ENCODE measurements around the gene FAM168B.

Gene FAM168B

GRCh38 chr2:131052741-131053263 is 40.5 kb downstream of the FAM168B start:
- Histone ChIP-seq H3K4me1 (ENCODE audit: insufficient read depth, low read length, severe bottlenecking) (peaks cover 24% of the 10 kb centered on the region), H3K9me2 (ENCODE audit: low read depth, low read length) (no peaks in the 10 kb centered on the region), H3K4me3 (ENCODE audit: low read depth, low read length, poor library complexity, severe bottlenecking) (no peak overlapping the region), H3K9me3 (ENCODE audit: low read length) (no peaks in the 10 kb centered on the region), H3K36me3 (ENCODE audit: insufficient read depth, low read length) (peaks cover 92% of the 10 kb centered on the region), H2AFZ (ENCODE audit: low read length) (no peak overlapping the region), H3K27me3 (ENCODE audit: insufficient read depth, low read length) (no peaks in the 10 kb centered on the region), H3K79me2 (ENCODE audit: insufficient read depth, low read length) (no peaks in the 10 kb centered on the region), H3K4me2 (ENCODE audit: low read length) (no peak overlapping the region), H3F3A (ENCODE audit: insufficient read depth, low read length) (no peaks in the 10 kb centered on the region), H3K9ac (ENCODE audit: low read length) (no peak overlapping the region), H3K27ac (ENCODE audit: low read depth, low read length, poor library complexity, severe bottlenecking) (no peak overlapping the region), H4K20me1 (ENCODE audit: insufficient read depth, low read length) (0 out of 2 replicates have a peak, but pooled peaks cover 2% of the 10 kb centered on the region)
- TF ChIP-seq CTCF (IDR thresholded peaks at IDR 0.05; ENCODE audit: low read length) (no peak), EZH2 (IDR thresholded peaks at IDR 0.05; ENCODE audit: borderline replicate concordance, low read length) (no peak)

GRCh38 chr2:131050896-131051295 is 42.4 kb downstream of the FAM168B start:
- Histone ChIP-seq H3K9me2 (ENCODE audit: low read depth, low read length) (no peaks in the 10 kb centered on the region), H4K20me1 (ENCODE audit: insufficient read depth, low read length) (0 out of 2 replicates have a peak, but pooled peaks cover under 1% of the 10 kb centered on the region), H3K36me3 (ENCODE audit: insufficient read depth, low read length) (peaks cover 86% of the 10 kb centered on the region), H3K27ac (ENCODE audit: low read depth, low read length, poor library complexity, severe bottlenecking) (no peak overlapping the region), H3K4me3 (ENCODE audit: low read depth, low read length, poor library complexity, severe bottlenecking) (no peak overlapping the region), H3K9ac (ENCODE audit: low read length) (no peak overlapping the region), H3K27me3 (ENCODE audit: insufficient read depth, low read length) (no peaks in the 10 kb centered on the region), H3K79me2 (ENCODE audit: insufficient read depth, low read length) (no peaks in the 10 kb centered on the region), H3K9me3 (ENCODE audit: low read length) (no peaks in the 10 kb centered on the region), H3K4me2 (ENCODE audit: low read length) (no peak overlapping the region), H2AFZ (ENCODE audit: low read length) (no peak overlapping the region), H3K4me1 (ENCODE audit: insufficient read depth, low read length, severe bottlenecking) (peaks cover 24% of the 10 kb centered on the region), H3F3A (ENCODE audit: insufficient read depth, low read length) (no peaks in the 10 kb centered on the region)
- TF ChIP-seq CTCF (IDR thresholded peaks at IDR 0.05; ENCODE audit: low read length), result no peak
- no peak for TF ChIP-seq EZH2 (IDR thresholded peaks at IDR 0.05; ENCODE audit: borderline replicate concordance, low read length)

GRCh38 chr2:131049150-131049718 is 44.0 kb downstream of the FAM168B start:
- H3K9ac ChIP-seq (ENCODE audit: low read length), result peak overlapping the region; percentile 16; the same call in 1 of the 2 replicates
- no peaks in the 10 kb centered on the region for H3K79me2 ChIP-seq (ENCODE audit: insufficient read depth, low read length)
- no peak overlapping the region for H3K4me3 ChIP-seq (ENCODE audit: low read depth, low read length, poor library complexity, severe bottlenecking)
- no peaks in the 10 kb centered on the region for H4K20me1 ChIP-seq (ENCODE audit: insufficient read depth, low read length)
- no peak overlapping the region for H2AFZ ChIP-seq (ENCODE audit: low read length)
- H3K4me1 ChIP-seq (ENCODE audit: insufficient read depth, low read length, severe bottlenecking), result peaks cover 24% of the 10 kb centered on the region
- peaks cover 71% of the 10 kb centered on the region for H3K36me3 ChIP-seq (ENCODE audit: insufficient read depth, low read length)
- no peaks in the 10 kb centered on the region for H3K27me3 ChIP-seq (ENCODE audit: insufficient read depth, low read length)
- TF ChIP-seq CTCF (IDR thresholded peaks at IDR 0.05; ENCODE audit: low read length) (no peak), EZH2 (IDR thresholded peaks at IDR 0.05; ENCODE audit: borderline replicate concordance, low read length) (no peak)
- H3K27ac ChIP-seq (ENCODE audit: low read depth, low read length, poor library complexity, severe bottlenecking), result peak overlapping the region; percentile 66
- H3K9me3 ChIP-seq (ENCODE audit: low read length), result no peaks in the 10 kb centered on the region
- no peaks in the 10 kb centered on the region for H3F3A ChIP-seq (ENCODE audit: insufficient read depth, low read length)
- H3K4me2 ChIP-seq (ENCODE audit: low read length), result no peak overlapping the region
- H3K9me2 ChIP-seq (ENCODE audit: low read depth, low read length), result no peaks in the 10 kb centered on the region
